GM12892 (cell line): ENCODE measurements around the gene SNAI3.

Experiments
- DNase-seq: peaks from one replicate; pipeline ENCODE4 v3.0.0; 2011; ENCODE audit not compliant: insufficient read length
- FAIRE-seq: peaks from 2 replicates; lab custom pipeline; 2011; peaks lifted over from hg19 to GRCh38; lab: Jason Lieb, UNC
- POLR2A ChIP-seq: IDR thresholded peaks from 2 replicates; pipeline ENCODE4 v1.6.1; 2011; ENCODE audit warnings: low read depth, low read length, control low read depth
- POLR2AphosphoS5 ChIP-seq: IDR thresholded peaks from 2 replicates; pipeline ENCODE4 v1.6.1; 2011; ENCODE audit warnings: low read depth, low read length, control low read depth
- TAF1 ChIP-seq: IDR thresholded peaks from 2 replicates; pipeline ENCODE4 v1.6.1; 2011; ENCODE audit warnings: low read depth, mild to moderate bottlenecking, control low read depth, low read length, borderline replicate concordance

Gene SNAI3

DNA sequence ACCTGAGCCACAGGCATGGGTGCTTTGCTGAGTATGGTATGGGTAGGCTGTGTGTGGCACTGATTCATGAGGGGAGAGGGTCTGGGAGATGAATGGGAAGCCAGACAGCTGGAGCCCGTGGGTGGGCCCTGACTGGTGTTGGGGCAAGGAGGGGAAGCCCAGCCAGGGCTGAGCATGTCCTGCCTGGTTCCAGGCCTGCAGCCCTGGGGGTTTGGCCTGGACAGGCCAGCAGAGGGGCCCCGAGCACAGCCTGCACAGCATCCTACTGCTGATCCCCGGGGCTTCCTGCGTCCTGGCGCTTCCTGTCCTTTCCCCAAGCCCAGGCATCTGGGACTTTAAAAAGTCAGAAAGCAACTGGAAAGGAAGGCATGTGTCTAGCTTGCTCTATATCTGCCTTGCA, 18.8 kb downstream of the SNAI3 start:
- TF ChIP-seq POLR2AphosphoS5: no peak
- TF ChIP-seq POLR2A: no peak
- no peak for TF ChIP-seq TAF1
- no peak for FAIRE-seq
- DNase-seq: no peak

DNA sequence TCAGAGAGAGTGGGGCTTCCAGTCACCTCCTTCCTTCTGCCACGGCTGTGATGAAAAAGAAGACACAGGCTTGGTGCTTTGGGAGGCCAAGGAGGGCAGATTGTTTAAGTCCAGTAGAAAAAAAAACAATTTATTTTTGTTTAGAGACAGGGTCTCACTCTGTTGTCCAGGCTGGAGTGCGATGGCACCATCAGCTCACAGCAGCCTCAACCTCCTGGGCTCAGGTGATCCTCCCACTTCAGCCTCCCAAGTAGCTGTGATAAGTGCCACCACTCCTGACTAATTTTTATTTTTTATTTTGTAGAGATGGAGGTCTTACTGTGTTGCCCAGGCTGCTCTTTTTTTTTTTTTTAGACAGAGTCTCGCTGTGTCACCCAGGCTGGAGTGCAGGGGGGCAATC, 20.7 kb downstream of the SNAI3 start:
- FAIRE-seq (no peak), DNase-seq (no peak)
- TF ChIP-seq POLR2A: no peak
- no peak for TF ChIP-seq TAF1
- TF ChIP-seq POLR2AphosphoS5: no peak

DNA sequence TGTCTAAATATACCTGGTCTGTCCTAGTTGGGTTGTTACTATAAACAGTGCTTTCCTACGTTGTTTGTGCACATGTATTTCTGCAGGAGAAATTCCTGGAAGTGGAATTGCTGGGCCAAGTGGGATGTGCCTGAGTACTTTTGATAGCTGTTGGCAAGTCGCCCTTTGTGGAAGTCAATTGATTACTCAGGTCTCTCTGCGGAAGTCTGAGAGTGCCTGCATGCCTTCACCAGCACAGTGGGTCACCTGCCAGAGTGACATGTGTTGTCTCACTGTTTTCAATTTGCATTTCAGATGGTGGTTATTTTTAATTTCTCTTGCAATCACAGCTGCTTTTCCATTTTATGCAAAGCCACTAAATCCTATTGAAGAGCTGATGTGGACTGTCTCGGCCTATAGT, 21.2 kb downstream of the SNAI3 start:
- TF ChIP-seq TAF1 (no peak), POLR2A (no peak), POLR2AphosphoS5 (no peak)
- DNase-seq: no peak
- FAIRE-seq: no peak

DNA sequence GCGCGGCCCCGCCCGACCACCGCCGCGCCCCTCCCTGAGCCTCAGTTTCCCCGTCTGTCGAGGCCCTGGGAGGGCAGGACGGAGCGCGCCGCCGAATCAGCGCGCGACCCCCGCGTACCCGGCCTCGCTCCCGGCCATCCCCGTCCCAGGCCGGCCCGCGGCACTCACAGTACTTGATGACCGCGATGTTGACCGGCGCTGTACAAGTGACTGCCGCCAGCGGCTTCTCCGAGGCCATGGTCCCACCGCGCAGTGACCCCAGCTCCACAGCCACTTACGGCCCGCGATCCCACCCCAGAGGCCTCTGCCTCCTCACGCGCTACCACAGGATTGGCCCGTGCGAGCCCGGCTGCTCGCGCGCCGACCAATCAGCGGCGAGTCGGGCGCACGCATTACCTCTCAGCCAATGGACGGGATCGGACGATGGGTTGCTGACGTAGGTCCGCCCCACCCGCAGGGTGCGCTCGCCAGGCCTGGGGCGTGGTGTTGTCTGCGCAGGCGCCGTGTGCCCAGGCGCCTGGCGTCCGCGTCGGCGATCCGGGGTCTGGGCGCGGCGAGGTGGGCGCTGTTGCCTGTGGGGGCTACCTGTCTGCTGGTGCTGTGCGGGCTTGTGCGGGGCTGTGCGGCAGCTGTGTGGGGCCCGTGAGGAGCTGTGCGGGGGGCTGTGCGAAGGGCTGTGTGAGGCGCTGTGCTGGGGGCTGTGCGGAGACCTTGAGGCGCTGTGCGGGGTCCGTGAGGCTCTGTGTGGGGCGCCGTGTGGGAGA, 23.3 kb downstream of the SNAI3 start, which contains the start of gene MVD:
MVD (minus strand) TSS at position 249 of the 764 bp plus-strand sequence; CDS start at position 238, 11 bp downstream.
- TF ChIP-seq POLR2A: peak; percentile 88
- peak; percentile 65 for TF ChIP-seq TAF1
- peak; percentile 80 for TF ChIP-seq POLR2AphosphoS5
- FAIRE-seq: peak; percentile 99

DNA sequence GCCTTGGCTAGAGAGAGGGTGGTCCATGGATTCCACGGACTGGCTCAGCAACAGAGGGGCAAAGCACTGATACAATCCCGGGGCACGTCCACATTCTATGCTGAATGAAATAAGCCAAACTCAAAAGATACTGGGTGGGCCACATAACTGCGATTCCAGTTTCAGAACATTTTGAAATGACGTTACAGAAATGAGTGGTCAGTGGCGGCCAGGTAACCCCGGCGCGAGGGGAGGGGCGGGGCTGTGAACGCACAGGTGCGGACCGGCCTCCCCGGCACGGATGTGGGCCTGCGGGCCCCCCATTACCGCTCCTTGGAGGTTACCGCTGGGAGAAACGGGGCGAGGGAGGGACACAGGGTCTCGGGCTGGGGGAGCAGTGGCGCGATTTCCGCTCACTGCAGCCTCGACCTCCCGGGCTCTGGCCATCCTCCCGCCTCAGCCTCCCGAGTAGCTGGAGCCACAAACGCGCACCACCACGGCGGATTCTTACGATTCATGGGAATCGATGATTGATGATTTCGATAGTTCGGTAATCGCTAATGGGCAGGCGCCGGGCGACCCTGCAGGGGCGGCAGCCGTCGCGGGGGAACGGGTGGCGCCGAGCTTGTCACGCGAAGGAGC, 24.0 kb downstream of the SNAI3 start:
- TF ChIP-seq POLR2AphosphoS5 (no peak), POLR2A (no peak), TAF1 (no peak)
- no peak for FAIRE-seq
- DNase-seq: no peak

More for the DNA sequence above, 23.3 kb downstream of the SNAI3 start, which contains the start of gene MVD:
- peak; percentile 100 for DNase-seq

DNA sequence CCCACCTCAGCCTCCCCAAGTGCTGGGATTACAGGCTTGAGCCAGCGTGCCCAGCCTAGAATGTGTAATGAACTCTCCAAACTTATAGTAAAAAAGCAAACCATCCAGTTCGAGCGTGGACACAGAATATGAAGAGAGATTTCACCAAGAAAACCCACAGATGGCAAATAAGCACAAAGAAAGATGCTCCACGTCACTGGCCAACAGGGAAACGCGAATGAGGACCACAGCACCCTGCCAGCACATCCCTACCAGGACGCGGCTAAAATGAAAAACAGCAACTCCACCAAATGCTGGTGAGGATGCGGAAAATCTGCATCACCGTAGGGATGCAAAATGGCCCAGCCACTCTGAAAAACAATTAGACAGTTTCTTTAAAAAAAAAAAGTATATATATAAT, 24.8 kb downstream of the SNAI3 start:
- TF ChIP-seq POLR2A: no peak
- TF ChIP-seq POLR2AphosphoS5: no peak
- FAIRE-seq (no peak), DNase-seq (no peak)

DNA sequence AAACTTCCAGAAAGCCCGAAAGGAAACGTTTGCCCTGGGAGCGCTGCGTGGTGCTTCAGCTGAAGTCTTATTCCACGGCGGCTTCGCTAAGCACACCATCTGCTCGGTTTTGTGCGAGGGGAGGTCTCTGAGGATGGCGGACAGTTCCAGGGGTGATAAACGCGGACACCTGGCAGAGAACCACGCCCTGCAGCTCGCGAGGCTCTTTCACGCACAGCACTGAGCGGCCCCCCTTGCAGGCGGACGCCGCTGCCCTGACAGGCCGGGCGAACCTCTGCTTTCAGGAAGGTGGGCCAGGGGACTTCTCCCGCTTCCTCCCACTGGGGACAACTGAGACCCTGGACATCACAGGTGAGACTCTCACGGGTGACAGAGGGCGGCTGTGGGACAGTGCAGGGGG, 27.1 kb downstream of the SNAI3 start:
- TF ChIP-seq POLR2AphosphoS5 (no peak), TAF1 (no peak), POLR2A (no peak)
- DNase-seq (no peak), FAIRE-seq (no peak)

DNA sequence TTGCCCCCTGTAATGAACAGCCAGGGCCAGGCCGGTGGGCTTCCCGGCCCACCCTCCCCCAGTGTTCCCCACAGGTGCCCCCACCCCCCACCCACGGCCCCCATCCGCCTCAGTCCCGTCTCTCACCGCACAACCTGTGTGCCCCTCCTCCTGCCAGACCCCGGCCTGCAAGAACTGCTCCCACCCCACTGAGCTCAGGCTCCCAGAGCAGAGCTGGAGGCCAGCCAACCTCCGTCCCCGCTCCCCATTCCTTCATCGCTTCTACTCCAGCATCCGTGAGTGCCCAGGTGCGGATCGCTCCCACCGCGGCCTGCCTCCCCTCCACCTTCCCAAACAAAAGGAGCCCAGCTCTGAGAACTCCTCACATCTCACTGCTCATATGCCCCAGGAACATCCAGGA, 27.6 kb downstream of the SNAI3 start:
- FAIRE-seq: no peak
- TF ChIP-seq TAF1 (no peak), POLR2A (no peak), POLR2AphosphoS5 (no peak)

DNA sequence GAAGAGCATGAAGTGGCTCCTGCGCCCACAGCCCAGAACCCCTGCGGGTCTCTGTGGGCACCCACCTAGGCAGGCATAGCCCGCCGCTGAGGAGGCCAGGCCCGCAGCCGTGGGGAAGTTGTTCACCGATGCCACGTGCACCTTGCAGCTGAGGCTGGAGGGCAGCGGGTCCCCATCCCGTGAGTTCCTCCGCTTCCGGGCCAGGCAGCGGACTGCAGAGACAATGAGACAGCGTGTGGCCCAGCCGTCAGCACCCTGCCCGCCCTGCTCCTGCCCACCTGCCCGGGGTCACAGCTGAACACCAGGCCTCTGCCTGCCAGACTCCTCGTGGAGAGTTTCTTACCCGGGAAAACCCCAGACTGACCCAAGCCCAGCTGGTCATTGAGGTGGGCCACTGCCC, 28.9 kb downstream of the SNAI3 start:
- no peak for FAIRE-seq
- DNase-seq: no peak
- no peak for TF ChIP-seq POLR2A
- TF ChIP-seq POLR2AphosphoS5: no peak
- TF ChIP-seq TAF1: no peak

More for the DNA sequence above, 27.6 kb downstream of the SNAI3 start:
- no peak for DNase-seq

DNA sequence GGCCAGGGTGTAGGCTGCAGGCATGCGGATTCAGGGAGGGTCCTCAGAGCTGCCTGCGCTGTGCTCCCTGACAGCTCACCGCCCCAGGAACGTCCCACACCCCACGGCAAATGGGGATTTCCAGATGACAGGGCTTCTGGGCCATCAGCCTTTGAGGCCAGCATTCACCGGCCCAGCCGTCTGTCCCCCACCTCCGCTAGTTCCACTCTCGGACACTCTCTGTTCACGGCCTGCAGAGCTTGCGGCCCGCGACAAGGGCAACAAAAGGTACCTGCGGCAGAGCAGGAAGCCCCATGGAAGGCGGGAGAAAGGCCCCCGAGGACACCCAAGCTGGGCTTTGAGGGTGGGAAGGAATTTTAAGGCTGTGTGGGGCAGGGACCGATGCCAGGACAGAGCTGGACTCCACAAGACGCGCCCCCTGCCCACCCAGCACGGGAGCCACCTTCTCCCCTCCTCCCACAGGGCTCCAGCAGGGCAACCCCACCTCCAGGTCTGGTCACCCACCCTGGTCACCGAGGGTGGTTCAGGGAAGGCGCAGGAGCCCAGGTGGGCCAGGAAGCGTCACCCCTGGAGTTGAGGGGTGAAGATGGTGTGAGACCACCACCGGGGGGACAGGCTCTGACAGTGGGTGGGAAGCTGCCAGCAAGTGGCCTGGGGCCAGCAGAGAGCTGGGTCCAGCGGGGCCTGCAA, 29.9 kb downstream of the SNAI3 start:
- TF ChIP-seq POLR2A: no peak
- TF ChIP-seq TAF1: no peak
- no peak for TF ChIP-seq POLR2AphosphoS5
- FAIRE-seq (no peak), DNase-seq (no peak)

DNA sequence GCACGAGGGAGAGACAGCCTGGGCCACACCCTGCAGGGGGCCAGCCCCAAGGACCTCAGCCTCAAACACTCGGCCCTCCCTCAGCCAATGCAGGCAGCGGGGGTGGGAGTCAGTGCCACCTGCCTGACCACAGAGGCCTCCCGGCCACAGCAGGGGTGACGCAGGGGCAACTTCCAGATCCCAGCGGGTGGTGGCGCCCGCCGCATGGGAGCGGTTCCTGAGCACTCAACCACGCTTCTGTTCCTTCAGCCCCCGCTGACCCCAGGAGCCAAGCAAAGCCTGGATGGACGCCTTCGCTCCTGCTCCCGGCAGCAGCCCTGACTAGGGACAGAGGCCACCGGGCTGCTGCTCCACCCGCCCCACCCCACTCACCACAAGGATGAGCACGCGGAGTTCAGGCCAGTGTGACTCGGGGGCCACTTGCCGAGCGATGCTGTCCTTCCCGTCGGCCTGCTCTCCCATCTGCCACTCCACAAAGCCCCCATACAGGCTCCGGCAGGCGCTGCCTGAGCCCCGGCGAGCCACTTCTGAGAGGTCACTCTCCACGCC, 30.5 kb downstream of the SNAI3 start:
- FAIRE-seq (no peak), DNase-seq (no peak)
- TF ChIP-seq POLR2AphosphoS5 (no peak), POLR2A (no peak), TAF1 (no peak)
